ENCODE data around the gene MYADML2. TPM values are rescaled to one million over a fixed set of nuclear protein-coding genes. Genes with fewer than 3 reads are reported as not detected.

MYADML2 gene
- total RNA-seq, 1 donor from 2014 or later: 0.41 TPM

DNA sequence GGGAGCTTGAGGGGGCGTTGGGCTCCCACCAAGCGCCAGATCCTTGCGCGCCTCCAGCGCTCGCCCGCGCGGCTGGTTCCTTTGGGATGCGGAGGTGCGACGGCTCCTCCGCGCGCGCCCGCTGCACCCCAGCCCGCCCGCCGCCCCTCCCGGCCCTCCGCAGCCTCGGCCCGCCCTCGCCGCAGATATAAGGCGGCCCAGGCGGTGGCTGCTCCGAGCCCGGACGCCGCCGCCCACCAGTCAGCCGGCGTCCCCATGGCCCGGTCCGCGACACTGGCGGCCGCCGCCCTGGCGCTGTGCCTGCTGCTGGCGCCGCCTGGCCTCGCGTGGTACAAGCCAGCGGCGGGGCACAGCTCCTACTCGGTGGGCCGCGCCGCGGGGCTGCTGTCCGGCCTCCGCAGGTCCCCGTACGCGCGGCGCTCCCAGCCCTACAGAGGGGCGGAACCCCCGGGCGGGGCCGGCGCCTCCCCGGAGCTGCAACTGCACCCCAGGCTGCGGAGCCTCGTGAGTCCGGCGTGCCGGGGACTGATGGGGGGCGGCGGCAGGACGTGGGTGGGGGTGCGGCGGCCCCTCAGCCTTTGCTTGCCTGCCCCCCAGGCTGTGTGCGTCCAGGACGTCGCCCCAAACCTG, 44.9 kb downstream of the MYADML2 start, which contains the start of gene NPB:
NPB (plus strand) TSS at position 216 of the 630 bp plus-strand sequence; CDS start at position 256, 40 bp downstream.
- FAIRE-seq (no peak), DNase-seq (ENCODE audit: low spot score in 2 of 2) (peak; percentile 67)

DNA sequence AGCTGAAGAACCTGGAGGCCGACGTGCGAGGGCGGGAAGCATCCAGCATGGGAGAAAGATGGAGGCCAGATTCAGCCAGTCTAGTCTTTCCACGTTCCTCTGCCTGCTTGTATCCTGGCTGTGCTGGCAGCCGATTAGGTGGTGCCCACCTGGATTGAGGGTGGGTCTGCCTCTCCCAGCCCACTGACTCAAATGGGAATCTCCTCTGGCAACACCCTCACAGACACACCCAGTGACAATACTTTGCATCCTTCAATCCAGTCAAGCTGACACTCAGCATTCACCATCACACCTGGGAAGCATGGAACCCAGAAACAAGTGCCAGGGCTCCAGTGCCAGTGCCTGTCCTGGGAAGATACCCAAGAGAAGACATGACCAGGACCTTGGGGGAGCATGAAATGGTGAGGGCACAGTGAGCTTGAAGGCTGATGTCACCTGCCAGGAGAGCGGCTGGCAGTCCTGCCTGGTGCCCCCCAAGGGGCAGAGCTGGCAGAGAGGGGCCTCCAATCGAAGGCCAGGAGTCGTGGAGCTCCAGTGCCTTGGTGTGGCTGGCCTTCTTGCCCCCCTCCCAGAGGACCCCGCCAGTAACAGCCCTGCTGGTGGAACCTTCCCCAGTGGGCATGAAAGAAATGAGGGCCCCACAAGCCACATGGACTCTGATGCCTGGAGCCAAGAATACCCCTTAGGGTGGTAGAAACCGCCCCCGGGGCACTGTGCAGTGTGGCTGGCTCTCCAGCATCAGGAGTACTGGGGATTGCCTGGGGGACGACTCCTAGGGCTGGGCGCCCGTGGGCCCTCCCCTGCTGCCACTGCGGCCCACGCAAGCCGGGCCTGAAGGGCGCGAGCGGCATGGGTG, 45.6 kb downstream of the MYADML2 start:
- FAIRE-seq (no peak), DNase-seq (ENCODE audit: low spot score in 2 of 2) (no peak)

- no peak for FAIRE-seq
- no peak for DNase-seq (ENCODE audit: low spot score in 2 of 2)
Measured at GRCh38 chr17:81900181-81900820, 46.7 kb downstream of the MYADML2 start.

- no peak for DNase-seq (ENCODE audit: low spot score in 2 of 2)
- FAIRE-seq: no peak
Measured at GRCh38 chr17:81899514-81900166, 47.4 kb downstream of the MYADML2 start.

DNA sequence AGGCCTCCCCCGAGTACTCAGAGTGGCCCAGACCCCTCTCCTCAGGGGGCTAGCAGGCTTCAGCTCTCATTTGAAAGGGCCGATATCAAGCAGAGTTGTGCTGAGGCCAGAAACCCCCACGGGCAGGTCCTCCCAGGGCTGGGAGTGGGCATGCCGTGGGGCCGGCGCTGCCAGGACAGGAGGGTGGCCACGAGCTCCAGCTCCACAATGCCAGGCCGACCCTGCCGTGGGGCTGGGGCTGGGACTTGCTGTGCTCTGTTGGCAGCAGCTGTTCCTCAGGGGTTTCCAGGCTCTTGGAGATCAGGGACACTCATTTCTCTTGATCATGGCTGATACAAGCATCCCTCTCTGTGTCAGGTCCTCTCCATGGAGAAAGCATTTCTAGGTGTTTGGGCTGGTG, 48.1 kb downstream of the MYADML2 start:
- no peak for DNase-seq (ENCODE audit: low spot score in 2 of 2)
- no peak for FAIRE-seq

- DNase-seq (ENCODE audit: low spot score in 2 of 2): no peak
- no peak for FAIRE-seq
Measured at GRCh38 chr17:81898029-81898866, 48.8 kb downstream of the MYADML2 start.

- DNase-seq (ENCODE audit: low spot score in 2 of 2) (no peak), FAIRE-seq (no peak)
Measured at GRCh38 chr17:81895400-81895799, 51.6 kb downstream of the MYADML2 start.

DNA sequence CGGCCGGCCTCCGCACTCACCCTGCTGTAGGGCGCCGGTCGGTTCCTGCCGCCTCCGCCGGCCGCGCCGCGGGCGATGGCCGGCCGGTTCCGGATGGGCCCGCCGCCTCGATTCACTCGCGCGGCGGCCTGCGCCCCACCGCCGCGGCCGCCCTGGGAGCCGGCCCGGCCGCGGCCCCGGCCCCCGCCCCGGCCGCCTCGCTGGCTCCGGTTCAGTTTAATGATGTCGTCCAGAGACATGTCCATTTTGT, 55.8 kb downstream of the MYADML2 start:
- DNase-seq (ENCODE audit: low spot score in 2 of 2): no peak
- FAIRE-seq: no peak

- DNase-seq (ENCODE audit: low spot score in 2 of 2) (no peak), FAIRE-seq (no peak)
Measured at GRCh38 chr17:81890447-81891302, 56.4 kb downstream of the MYADML2 start.

Other genes starting within 250 kb of the MYADML2 start
- 4.9 TPM for gene MRPL12, start 243.9 kb downstream of the MYADML2 start, total RNA-seq
- gene SLC25A10, start 234.9 kb downstream of the MYADML2 start, total RNA-seq: 4.9 TPM
- gene GCGR, start 143.1 kb downstream of the MYADML2 start, total RNA-seq: not detected
- 86.4 TPM for gene MCRIP1, start 113.9 kb downstream of the MYADML2 start, total RNA-seq
- gene PPP1R27, start 112.2 kb downstream of the MYADML2 start, total RNA-seq: not detected
- gene P4HB, start 86.7 kb downstream of the MYADML2 start, total RNA-seq: 66.0 TPM
- gene ARHGDIA, start 75.9 kb downstream of the MYADML2 start, total RNA-seq: 22.4 TPM
- 92.1 TPM for gene ALYREF, start 55.6 kb downstream of the MYADML2 start, total RNA-seq
- gene ANAPC11, start 55.5 kb downstream of the MYADML2 start, total RNA-seq: 60.3 TPM
- gene NPB, start 45.0 kb downstream of the MYADML2 start, total RNA-seq: 1.2 TPM
- 28.9 TPM for gene PCYT2, start 35.8 kb downstream of the MYADML2 start, total RNA-seq
- gene SIRT7, start 29.1 kb downstream of the MYADML2 start, total RNA-seq: 8.6 TPM
- gene MAFG, start 19.5 kb downstream of the MYADML2 start, total RNA-seq: 13.9 TPM
- 15.9 TPM for gene PYCR1, start 9.9 kb downstream of the MYADML2 start, total RNA-seq
- gene NOTUM, start 14.0 kb upstream of the MYADML2 start, total RNA-seq: under 0.01 TPM
- 13.5 TPM for gene ASPSCR1, start 30.4 kb upstream of the MYADML2 start, total RNA-seq
- gene CENPX, start 75.6 kb upstream of the MYADML2 start, total RNA-seq: 31.0 TPM
- 14.3 TPM for gene LRRC45, start 76.1 kb upstream of the MYADML2 start, total RNA-seq
- gene RAC3, start 84.4 kb upstream of the MYADML2 start, total RNA-seq: 110 TPM
- 25.7 TPM for gene DCXR, start 90.5 kb upstream of the MYADML2 start, total RNA-seq
- 21.2 TPM for gene RFNG, start 104.6 kb upstream of the MYADML2 start, total RNA-seq
- 73.8 TPM for gene GPS1, start 104.7 kb upstream of the MYADML2 start, total RNA-seq
- gene DUS1L, start 118.6 kb upstream of the MYADML2 start, total RNA-seq: 18.8 TPM
- 92.1 TPM for gene FASN, start 151.0 kb upstream of the MYADML2 start, total RNA-seq